ENCODE measurements around the gene NLGN1. TPM values are rescaled to one million over a fixed set of nuclear protein-coding genes. Genes with fewer than 3 reads are reported as not detected.

Gene NLGN1
- polyA plus RNA-seq, 6 donors from 2014 or later: not detected

DNA sequence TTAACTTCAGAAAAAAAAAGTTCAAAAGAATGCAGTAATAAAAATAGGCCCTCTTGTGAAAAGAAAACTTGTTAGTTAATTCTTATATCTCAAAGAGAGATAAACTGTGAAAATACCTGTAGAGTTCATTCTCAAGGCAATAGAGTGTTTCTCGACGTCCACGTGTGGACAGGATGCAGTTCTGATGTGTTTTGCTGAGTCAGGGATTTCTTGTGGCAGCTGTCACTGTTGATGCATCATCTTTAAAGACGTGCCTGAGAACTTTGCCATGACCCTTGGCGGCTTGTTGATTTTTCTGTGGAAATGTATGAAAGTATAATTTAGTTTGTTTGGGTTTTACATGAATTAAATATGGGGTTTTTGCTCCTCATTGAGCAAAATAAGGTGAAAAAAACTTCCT, 702.2 kb downstream of the NLGN1 start:
- no peaks in the 10 kb centered on the region for H3K27me3 Mint-ChIP-seq
- no peak for DNase-seq
- ATAC-seq (ENCODE audit: low read depth in 2 of 2): no peak
- H3K4me1 Mint-ChIP-seq: no peaks in the 10 kb centered on the region
- H3K9me3 Mint-ChIP-seq: peaks cover 0 to 4% (median 0%) of the 10 kb centered on the region in 7 donors
- no peak overlapping the region for H3K27ac Mint-ChIP-seq
- H3K4me3 Mint-ChIP-seq: no peak overlapping the region
- no peaks in the 10 kb centered on the region for H3K36me3 Mint-ChIP-seq

GRCh38 chr3:174100744-174101143, 703.2 kb downstream of the NLGN1 start:
- no peak for ATAC-seq (ENCODE audit: low read depth in 2 of 2)
- Mint-ChIP-seq H3K4me1 (no peaks in the 10 kb centered on the region), H3K9me3 (peaks cover 0 to 4% (median 0%) of the 10 kb centered on the region in 7 donors), H3K4me3 (no peak overlapping the region), H3K27ac (no peak overlapping the region), H3K27me3 (no peaks in the 10 kb centered on the region), H3K36me3 (no peaks in the 10 kb centered on the region)
- no peak for DNase-seq

DNA sequence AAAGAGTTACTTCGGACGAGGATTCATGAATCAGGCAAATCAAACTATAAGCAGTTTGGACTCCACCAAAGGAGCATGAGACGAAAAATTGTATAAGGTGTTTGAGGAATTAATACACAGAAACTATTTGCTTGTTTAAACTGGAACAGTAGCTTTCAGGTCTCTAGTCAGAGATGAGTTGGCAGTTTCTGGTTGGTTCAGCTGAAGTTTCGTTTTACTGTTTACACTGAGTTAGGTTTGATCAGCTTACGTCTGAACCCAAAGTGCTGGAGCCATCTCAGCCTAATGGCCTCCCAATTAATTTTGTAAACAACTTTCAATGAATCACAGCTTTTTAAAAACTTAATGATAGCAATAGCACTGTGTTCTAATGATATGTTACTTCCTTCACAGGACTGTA, 703.7 kb downstream of the NLGN1 start:
- Mint-ChIP-seq H3K9me3 (peaks cover 0 to 4% (median 0%) of the 10 kb centered on the region in 7 donors), H3K27ac (no peak overlapping the region), H3K4me3 (no peak overlapping the region), H3K4me1 (no peaks in the 10 kb centered on the region), H3K36me3 (no peaks in the 10 kb centered on the region), H3K27me3 (no peaks in the 10 kb centered on the region)
- DNase-seq (no peak), ATAC-seq (ENCODE audit: low read depth in 2 of 2) (no peak)

DNA sequence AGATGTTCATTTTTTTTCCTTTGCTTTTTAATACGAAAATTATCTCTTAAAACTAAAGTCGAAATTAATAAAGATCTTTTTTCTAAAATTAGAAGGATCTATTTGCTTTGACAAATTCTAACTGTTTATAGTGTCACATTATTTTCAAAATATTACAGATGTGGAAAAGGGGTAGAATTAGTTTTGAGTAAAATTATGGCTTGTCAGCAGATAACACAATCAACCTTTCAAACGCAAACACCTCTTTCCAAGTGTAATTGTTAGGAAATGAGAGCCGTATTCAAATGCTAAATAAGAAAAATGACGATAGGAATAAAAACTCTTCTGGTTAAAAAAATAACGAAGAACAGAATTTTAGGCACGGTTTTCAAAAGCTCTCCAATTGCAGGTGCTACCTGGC, 704.7 kb downstream of the NLGN1 start:
- Mint-ChIP-seq H3K9me3 (peaks cover 0 to 4% (median 0%) of the 10 kb centered on the region in 7 donors), H3K4me3 (no peak overlapping the region), H3K27ac (no peak overlapping the region), H3K36me3 (no peaks in the 10 kb centered on the region), H3K27me3 (no peaks in the 10 kb centered on the region), H3K4me1 (no peaks in the 10 kb centered on the region)
- DNase-seq: no peak
- no peak for ATAC-seq (ENCODE audit: low read depth in 2 of 2)

DNA sequence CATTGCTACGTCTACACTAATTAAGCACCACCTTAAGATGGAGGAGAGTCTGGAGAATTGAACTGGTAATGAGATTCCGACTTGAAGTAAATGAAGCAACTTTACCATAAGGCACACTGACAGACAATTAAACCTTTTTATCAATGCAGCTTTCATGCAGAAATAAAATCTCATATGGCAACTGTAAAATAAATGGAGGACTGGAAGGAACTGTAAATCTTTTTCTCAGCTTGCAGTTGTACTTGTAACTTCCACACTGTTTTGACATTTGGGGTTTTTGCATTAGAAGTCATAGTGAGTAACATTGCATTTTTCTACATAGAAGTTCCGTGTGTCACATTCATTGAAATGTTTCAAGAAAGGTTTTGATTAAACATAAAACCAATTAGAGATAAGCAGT, 705.3 kb downstream of the NLGN1 start:
- Mint-ChIP-seq H3K9me3 (peaks cover 0 to 4% (median 0%) of the 10 kb centered on the region in 7 donors), H3K36me3 (no peaks in the 10 kb centered on the region), H3K4me1 (no peaks in the 10 kb centered on the region), H3K27ac (no peak overlapping the region), H3K4me3 (no peak overlapping the region), H3K27me3 (no peaks in the 10 kb centered on the region)
- ATAC-seq (ENCODE audit: low read depth in 2 of 2) (no peak), DNase-seq (no peak)

GRCh38 chr3:174110761-174111160, 713.2 kb downstream of the NLGN1 start:
- no peaks in the 10 kb centered on the region for H3K4me1 Mint-ChIP-seq
- no peaks in the 10 kb centered on the region for H3K36me3 Mint-ChIP-seq
- DNase-seq (no peak), ATAC-seq (ENCODE audit: low read depth in 2 of 2) (no peak)
- no peaks in the 10 kb centered on the region for H3K27me3 Mint-ChIP-seq
- H3K27ac Mint-ChIP-seq: no peak overlapping the region
- no peak overlapping the region for H3K4me3 Mint-ChIP-seq
- H3K9me3 Mint-ChIP-seq: peaks cover 0 to 8% (median 3%) of the 10 kb centered on the region in 7 donors

DNA sequence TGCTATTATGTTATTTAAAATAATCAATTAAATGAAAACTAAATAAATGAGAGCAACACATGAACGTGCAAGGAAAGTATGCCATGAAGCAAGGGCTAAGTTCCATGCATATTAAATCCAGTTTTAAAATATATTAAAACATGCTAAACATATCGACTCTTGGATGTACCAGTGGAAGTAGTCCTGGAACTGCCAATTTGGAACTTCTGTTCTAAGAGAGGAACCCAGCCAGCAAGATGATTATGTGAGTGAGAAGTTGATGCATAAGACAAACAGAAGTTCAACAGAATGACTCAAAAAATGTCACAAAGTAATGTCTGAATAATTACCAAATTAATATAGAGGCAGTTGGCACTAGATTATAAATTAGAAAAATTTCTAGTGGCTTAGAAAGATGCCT, 714.2 kb downstream of the NLGN1 start:
- Mint-ChIP-seq H3K27ac (no peak overlapping the region), H3K36me3 (no peaks in the 10 kb centered on the region), H3K4me3 (no peak overlapping the region), H3K27me3 (no peaks in the 10 kb centered on the region), H3K4me1 (no peaks in the 10 kb centered on the region), H3K9me3 (peaks cover 0 to 8% (median 3%) of the 10 kb centered on the region in 7 donors)
- DNase-seq: no peak
- ATAC-seq (ENCODE audit: low read depth in 2 of 2): no peak

- Mint-ChIP-seq H3K4me3 (no peak overlapping the region), H3K27ac (no peak overlapping the region), H3K4me1 (no peaks in the 10 kb centered on the region), H3K27me3 (no peaks in the 10 kb centered on the region), H3K36me3 (no peaks in the 10 kb centered on the region), H3K9me3 (peaks cover 0 to 8% (median 0%) of the 10 kb centered on the region in 7 donors)
- ATAC-seq (ENCODE audit: low read depth in 2 of 2) (no peak), DNase-seq (no peak)
These were observed 718.9 kb downstream of the NLGN1 start for GRCh38 chr3:174116421-174116820.

DNA sequence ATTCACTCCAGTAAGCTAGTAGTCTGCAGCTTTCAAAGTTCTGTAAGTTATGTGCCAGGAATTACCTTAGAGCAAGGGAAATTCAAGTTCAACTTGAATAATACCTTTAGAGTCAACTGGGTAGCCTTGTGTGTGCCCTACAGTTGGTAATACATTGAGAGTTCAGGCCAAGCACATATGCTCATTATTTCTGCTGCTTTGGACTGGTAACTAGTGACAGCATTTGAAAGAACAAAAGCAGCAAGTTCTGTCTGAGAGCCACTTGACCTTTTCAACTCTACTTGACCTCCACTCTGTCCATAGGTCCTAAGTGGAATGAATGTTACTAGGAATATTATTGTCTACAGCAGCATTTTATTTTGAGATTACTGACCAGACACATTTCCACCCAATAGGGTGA, 723.5 kb downstream of the NLGN1 start:
- H3K36me3 Mint-ChIP-seq: no peaks in the 10 kb centered on the region
- H3K4me3 Mint-ChIP-seq: no peak overlapping the region
- ATAC-seq (ENCODE audit: low read depth in 2 of 2) (no peak), DNase-seq (no peak)
- no peak overlapping the region for H3K27ac Mint-ChIP-seq
- no peaks in the 10 kb centered on the region for H3K27me3 Mint-ChIP-seq
- no peaks in the 10 kb centered on the region for H3K4me1 Mint-ChIP-seq
- H3K9me3 Mint-ChIP-seq: peaks cover 0 to 2% (median 0%) of the 10 kb centered on the region in 7 donors

DNA sequence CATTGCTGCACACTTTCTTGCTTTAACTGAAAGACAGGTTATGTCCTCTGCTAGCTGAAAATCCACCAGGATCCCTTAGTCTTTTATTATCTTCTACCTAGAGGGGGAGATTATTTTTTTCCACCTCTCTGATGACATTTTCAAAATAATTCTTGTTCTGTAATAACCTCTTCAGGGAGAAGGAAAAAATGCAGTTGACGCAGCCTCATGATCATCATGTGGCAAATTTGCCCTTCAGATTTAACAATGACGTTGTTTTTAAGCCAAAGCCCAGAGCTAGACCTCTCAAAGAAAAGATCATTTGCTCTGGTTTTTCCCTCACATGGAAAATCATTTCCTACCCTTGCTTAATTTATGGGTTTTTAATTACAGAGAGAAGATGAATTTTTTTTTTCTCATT, 724.9 kb downstream of the NLGN1 start:
- no peaks in the 10 kb centered on the region for H3K27me3 Mint-ChIP-seq
- no peak overlapping the region for H3K27ac Mint-ChIP-seq

GRCh38 chr3:174125267-174125824, 727.8 kb downstream of the NLGN1 start:
- Mint-ChIP-seq H3K27me3 (no peaks in the 10 kb centered on the region), H3K4me1 (no peaks in the 10 kb centered on the region), H3K4me3 (no peak overlapping the region), H3K9me3 (peaks cover 0 to 2% (median 0%) of the 10 kb centered on the region in 7 donors), H3K36me3 (no peaks in the 10 kb centered on the region), H3K27ac (no peak overlapping the region)
- DNase-seq: no peak
- no peak for ATAC-seq (ENCODE audit: low read depth in 2 of 2)

More for the DNA sequence above, 724.9 kb downstream of the NLGN1 start:
- peaks cover 0 to 2% (median 0%) of the 10 kb centered on the region in 7 donors for H3K9me3 Mint-ChIP-seq
- no peaks in the 10 kb centered on the region for H3K36me3 Mint-ChIP-seq
- no peak overlapping the region for H3K4me3 Mint-ChIP-seq
- no peaks in the 10 kb centered on the region for H3K4me1 Mint-ChIP-seq
- no peak for ATAC-seq (ENCODE audit: low read depth in 2 of 2)
- no peak for DNase-seq

GRCh38 chr3:174126990-174127758, 729.6 kb downstream of the NLGN1 start:
- Mint-ChIP-seq H3K4me3 (no peak overlapping the region), H3K36me3 (no peaks in the 10 kb centered on the region), H3K9me3 (peaks cover 0 to 2% (median 0%) of the 10 kb centered on the region in 7 donors), H3K27me3 (no peaks in the 10 kb centered on the region), H3K4me1 (no peaks in the 10 kb centered on the region), H3K27ac (no peak overlapping the region)
- ATAC-seq (ENCODE audit: low read depth in 2 of 2) (no peak), DNase-seq (no peak)

GRCh38 chr3:174132006-174132405, 734.5 kb downstream of the NLGN1 start:
- DNase-seq (no peak), ATAC-seq (ENCODE audit: low read depth in 2 of 2) (no peak)
- H3K27me3 Mint-ChIP-seq: no peaks in the 10 kb centered on the region
- peaks cover 0 to 3% (median 0%) of the 10 kb centered on the region in 7 donors for H3K9me3 Mint-ChIP-seq
- no peaks in the 10 kb centered on the region for H3K4me1 Mint-ChIP-seq
- H3K36me3 Mint-ChIP-seq: no peaks in the 10 kb centered on the region
- no peak overlapping the region for H3K4me3 Mint-ChIP-seq
- no peak overlapping the region for H3K27ac Mint-ChIP-seq

DNA sequence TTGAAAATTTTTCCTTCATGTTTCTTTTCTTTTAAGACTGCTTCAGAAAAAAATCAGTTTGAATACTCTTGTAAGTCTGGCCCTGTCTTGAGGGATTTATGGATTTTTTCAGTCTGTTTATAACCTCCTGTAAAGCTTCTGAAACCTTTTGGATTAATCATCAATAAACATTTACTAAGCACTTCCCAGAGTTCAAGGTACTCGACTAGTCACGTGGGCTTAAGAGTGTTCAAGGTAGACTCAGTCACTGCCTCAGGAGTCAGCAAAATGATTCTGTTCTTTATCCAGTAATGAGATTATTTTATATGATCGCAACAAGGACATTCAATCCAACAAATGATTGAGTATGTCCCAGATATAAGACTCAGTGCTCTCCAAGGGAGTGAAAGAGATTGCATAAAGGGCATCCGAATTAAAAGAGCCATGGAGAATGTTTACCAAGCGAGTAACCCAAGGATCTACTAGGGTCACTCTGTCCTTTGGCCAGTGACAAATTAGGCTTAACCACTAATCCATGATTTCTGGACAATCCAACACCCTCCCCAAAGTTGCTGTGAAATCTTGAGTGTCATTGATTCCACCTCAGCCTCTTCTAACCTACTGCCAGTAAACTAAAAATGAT, 735.0 kb downstream of the NLGN1 start:
- Mint-ChIP-seq H3K4me3 (no peak overlapping the region), H3K27me3 (no peaks in the 10 kb centered on the region), H3K27ac (no peak overlapping the region), H3K36me3 (no peaks in the 10 kb centered on the region), H3K4me1 (no peaks in the 10 kb centered on the region), H3K9me3 (peaks cover 0 to 3% (median 0%) of the 10 kb centered on the region in 7 donors)
- ATAC-seq (ENCODE audit: low read depth in 2 of 2) (no peak), DNase-seq (no peak)
